Measurements from ENCODE around the gene EIF4B. TPM values are rescaled to one million over a fixed set of nuclear protein-coding genes. Genes with fewer than 3 reads are reported as not detected.
A peak's percentile ranks its signal among the peaks of the same experiment; 100 is the strongest.

The EIF4B gene
- polyA plus RNA-seq, 1 experiment, result 645 TPM

DNA sequence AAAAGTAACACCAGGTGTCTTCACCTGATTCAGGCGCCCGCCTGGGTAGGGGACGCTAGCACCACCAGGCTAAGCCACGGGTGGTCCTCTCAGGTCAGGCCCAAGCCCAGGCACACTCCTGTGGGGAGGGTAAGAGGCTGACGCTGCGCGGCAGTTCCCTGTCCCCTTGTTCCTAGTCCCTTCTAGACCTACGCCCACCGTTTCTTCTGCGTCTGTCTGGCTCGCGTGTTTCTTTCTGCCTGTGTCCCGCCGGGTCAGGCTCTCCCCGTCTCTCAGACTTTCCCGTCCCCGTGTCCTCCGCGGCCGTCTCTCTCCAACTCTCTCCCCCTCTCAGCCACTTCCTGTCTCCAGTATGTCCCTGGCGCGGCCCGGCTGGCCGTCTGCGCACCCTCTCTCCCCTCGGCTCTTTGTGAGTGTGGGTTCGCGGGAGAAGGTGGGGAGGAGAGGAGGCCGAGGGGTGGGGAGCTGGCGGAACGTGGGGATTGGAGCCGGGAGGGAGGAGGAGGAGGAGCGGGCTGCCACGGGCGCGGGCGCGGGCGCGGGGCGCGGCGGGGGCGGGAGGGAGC, 40.5 kb downstream of the EIF4B start:
- CTCF ChIA-PET, result interaction anchor here (0.8 to 2.6 kb wide), 5 partner anchors 8 to 177 kb away, joined by 3 to 11 read pairs (median 4); no protein-coding TSS in a partner anchor
- peaks cover 3% of the 10 kb centered on the region; the same call in 1 of the 2 replicates for H3K9me3 ChIP-seq (ENCODE audit: control insufficient read depth, insufficient read depth, low read length)
- peak overlapping the region; percentile 91 for H3K27ac ChIP-seq (ENCODE audit: low read depth, low read length)
- TF ChIP-seq, protein P1, sequence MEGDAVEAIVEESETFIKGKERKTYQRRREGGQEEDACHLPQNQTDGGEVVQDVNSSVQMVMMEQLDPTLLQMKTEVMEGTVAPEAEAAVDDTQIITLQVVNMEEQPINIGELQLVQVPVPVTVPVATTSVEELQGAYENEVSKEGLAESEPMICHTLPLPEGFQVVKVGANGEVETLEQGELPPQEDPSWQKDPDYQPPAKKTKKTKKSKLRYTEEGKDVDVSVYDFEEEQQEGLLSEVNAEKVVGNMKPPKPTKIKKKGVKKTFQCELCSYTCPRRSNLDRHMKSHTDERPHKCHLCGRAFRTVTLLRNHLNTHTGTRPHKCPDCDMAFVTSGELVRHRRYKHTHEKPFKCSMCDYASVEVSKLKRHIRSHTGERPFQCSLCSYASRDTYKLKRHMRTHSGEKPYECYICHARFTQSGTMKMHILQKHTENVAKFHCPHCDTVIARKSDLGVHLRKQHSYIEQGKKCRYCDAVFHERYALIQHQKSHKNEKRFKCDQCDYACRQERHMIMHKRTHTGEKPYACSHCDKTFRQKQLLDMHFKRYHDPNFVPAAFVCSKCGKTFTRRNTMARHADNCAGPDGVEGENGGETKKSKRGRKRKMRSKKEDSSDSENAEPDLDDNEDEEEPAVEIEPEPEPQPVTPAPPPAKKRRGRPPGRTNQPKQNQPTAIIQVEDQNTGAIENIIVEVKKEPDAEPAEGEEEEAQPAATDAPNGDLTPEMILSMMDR (IDR thresholded peaks at IDR 0.05; ENCODE audit: low read depth, low read length), result no peak
- no peaks in the 10 kb centered on the region for H3K27me3 ChIP-seq (ENCODE audit: control insufficient read depth, insufficient read depth, low read length)
- DNase-seq (ENCODE audit: low read depth, low spot score), result peak; percentile 72
- POLR2A ChIA-PET, result interaction anchor here (0.6 to 3.3 kb wide), 9 partner anchors 8 to 168 kb away, joined by 3 to 15 read pairs (median 7); partner anchors contain the start of genes EIF4B, IGFBP6 and SPRYD3
- H3K4me3 ChIP-seq (ENCODE audit: low read depth, low read length), result peak overlapping the region; percentile 86

DNA sequence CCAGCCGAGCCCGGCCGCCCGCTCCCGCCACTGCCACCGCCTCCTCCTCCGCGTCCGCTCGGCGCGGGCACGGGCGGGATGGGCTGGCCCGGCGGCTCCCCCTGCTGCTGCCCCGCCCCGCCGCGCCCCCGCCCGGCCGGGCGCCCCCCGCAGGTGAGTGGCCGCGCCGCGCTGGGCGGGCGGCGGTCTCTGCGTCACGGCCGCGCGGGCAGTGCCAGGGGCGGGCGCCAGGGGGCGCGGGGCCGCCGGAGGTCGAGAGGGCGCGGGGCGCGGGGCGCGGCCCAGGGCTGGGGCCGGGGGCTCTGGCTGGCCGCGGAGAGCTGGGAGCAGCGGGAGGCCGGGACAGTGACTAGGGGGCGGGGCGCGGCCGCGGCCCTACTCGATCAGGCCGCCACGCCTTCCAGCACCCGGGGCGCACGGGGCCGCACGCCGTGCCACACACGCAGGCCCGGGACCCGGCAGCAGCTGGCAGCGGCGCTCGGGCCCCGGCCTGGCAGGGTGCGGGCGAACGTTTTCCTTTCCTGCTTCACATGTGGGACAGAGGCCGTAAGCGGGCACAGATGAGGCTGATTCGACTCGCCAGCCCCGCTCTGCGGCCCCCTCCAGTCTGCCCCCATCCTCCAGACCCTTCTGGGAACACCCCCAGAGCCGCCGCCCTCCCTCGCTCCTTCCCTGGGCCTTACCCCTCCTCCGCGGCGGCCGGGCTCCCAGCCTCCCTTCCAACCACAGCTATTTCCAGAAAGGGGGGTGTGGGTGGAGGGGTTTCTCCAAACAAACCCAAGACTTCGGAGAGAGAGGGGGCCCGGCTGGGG, 41.2 kb downstream of the EIF4B start:
- TF ChIP-seq, protein P1 (IDR thresholded peaks at IDR 0.05; ENCODE audit: low read depth, low read length), result no peak
- ChIA-PET CTCF (interaction anchor here (0.5 to 2.6 kb wide), 12 partner anchors 8 to 978 kb away, joined by 3 to 11 read pairs (median 4); partner anchors contain the start of genes CSAD and SPRYD3), POLR2A (interaction anchor here (0.6 to 3.3 kb wide), 15 partner anchors 9 to 1176 kb away, joined by 3 to 15 read pairs (median 4); partner anchors contain the start of genes CSAD, EIF4B, IGFBP6 and PFDN5)
- DNase-seq (ENCODE audit: low read depth, low spot score), result no peak
- Histone ChIP-seq H3K27ac (ENCODE audit: low read depth, low read length) (peak overlapping the region; percentile 94), H3K9me3 (ENCODE audit: control insufficient read depth, insufficient read depth, low read length) (peaks cover 3% of the 10 kb centered on the region; the same call in 1 of the 2 replicates), H3K27me3 (ENCODE audit: control insufficient read depth, insufficient read depth, low read length) (no peaks in the 10 kb centered on the region), H3K4me3 (ENCODE audit: low read depth, low read length) (peak overlapping the region; percentile 86)

DNA sequence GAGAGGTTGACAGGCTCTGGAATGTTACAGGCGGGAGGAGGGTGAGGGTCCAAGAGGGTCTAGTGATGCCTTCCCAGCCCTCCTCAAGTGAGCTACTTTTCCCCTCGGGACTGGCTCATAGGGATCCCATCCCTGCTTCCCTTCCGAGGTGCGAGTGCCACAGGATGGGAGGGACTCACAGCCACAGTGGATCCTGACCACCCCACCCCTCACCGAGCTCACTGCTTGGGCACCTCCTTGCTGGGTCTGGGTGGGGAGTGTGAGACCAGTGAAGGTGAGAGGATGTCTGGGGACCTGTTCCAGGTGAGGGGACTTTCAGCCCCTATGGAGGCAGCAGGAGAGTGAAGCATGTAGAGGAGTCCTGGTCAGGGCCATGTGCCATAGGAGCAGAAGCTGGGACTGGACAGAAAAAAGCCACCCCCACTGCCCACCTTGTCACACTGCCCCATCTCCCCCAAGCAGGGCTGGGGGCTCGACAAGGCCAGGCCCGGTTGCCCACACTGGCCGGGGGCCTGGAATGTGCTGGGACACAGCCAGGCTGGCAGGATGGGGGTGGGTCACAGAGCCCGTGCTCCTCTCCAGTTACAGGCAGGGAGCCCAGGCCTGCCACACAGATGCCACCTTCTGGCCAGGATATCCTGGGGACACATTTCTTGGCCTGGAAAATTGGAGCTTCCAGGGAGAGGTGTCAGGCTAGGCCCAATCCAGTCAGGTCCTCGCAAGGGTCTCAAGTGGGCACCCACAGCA, 42.0 kb downstream of the EIF4B start:
- Histone ChIP-seq H3K9me3 (ENCODE audit: control insufficient read depth, insufficient read depth, low read length) (peaks cover 3% of the 10 kb centered on the region; the same call in 1 of the 2 replicates), H3K27me3 (ENCODE audit: control insufficient read depth, insufficient read depth, low read length) (no peaks in the 10 kb centered on the region), H3K4me3 (ENCODE audit: low read depth, low read length) (peak overlapping the region; percentile 79), H3K27ac (ENCODE audit: low read depth, low read length) (peak overlapping the region; percentile 94)
- DNase-seq (ENCODE audit: low read depth, low spot score), result no peak
- TF ChIP-seq, protein P1 (IDR thresholded peaks at IDR 0.05; ENCODE audit: low read depth, low read length), result no peak
- CTCF ChIA-PET, result interaction anchor here (0.5 to 2.6 kb wide), 11 partner anchors 8 to 979 kb away, joined by 3 to 11 read pairs (median 4); partner anchors contain the start of genes CSAD and SPRYD3
- POLR2A ChIA-PET, result interaction anchor here (0.6 to 3.3 kb wide), 16 partner anchors 10 to 1176 kb away, joined by 3 to 15 read pairs (median 5); partner anchors contain the start of genes CSAD, EIF4B, IGFBP6 and PFDN5

DNA sequence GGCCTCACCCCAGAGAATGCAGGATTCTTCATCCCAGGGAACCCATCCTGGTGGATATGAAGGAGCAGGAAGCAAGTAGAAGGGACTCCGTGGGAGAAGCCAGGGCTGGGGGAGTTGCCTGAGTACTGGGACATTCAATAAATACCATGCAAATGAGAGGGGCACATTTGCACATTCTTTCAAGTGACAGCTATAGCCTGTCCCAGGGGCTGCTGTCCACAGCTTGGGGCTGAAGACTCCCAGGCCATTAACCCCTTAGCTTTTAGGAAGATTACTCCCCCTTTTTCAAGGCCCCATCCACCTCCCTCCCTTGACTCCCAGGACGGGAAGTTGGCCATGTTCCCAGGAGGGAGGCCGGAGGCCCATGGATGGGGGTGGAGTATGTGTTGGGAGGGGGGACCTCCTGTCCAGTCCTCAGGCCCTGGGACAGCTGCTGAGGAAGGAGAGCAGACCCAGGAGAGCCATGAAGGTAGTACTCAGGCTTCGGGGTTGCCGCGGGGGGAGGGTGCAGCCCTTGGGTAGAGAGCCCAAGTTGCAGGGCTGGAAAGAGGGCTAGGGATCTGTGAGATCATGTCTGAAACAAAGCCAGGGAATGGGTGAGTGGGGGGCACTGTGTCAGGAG, 42.6 kb downstream of the EIF4B start:
- POLR2A ChIA-PET, result interaction anchor here (0.6 to 3.3 kb wide), 8 partner anchors 12 to 132 kb away, joined by 3 to 15 read pairs (median 6); partner anchors contain the start of genes CSAD, EIF4B, SPRYD3 and ZNF740
- Histone ChIP-seq H3K9me3 (ENCODE audit: control insufficient read depth, insufficient read depth, low read length) (peaks cover 3% of the 10 kb centered on the region; the same call in 1 of the 2 replicates), H3K4me3 (ENCODE audit: low read depth, low read length) (peak overlapping the region; percentile 79), H3K27ac (ENCODE audit: low read depth, low read length) (peak overlapping the region; percentile 94), H3K27me3 (ENCODE audit: control insufficient read depth, insufficient read depth, low read length) (no peaks in the 10 kb centered on the region)
- CTCF ChIA-PET, result interaction anchor here (1.7 to 2.6 kb wide), 3 partner anchors 11 to 149 kb away, joined by 4 to 11 read pairs (median 8); partner anchors contain the start of gene SPRYD3
- no peak for DNase-seq (ENCODE audit: low read depth, low spot score)
- TF ChIP-seq, protein P1 (IDR thresholded peaks at IDR 0.05; ENCODE audit: low read depth, low read length), result no peak
